Measurements from ENCODE around the gene MED27. TPM values are rescaled to one million over a fixed set of nuclear protein-coding genes. Genes with fewer than 3 reads are reported as not detected.

The MED27 gene
- total and polyA plus RNA-seq, 2 of the 13 experiments (the other 11 are each of a cell fraction or from before 2014, with no cell fraction given), result 16.9 to 19.0 TPM

DNA sequence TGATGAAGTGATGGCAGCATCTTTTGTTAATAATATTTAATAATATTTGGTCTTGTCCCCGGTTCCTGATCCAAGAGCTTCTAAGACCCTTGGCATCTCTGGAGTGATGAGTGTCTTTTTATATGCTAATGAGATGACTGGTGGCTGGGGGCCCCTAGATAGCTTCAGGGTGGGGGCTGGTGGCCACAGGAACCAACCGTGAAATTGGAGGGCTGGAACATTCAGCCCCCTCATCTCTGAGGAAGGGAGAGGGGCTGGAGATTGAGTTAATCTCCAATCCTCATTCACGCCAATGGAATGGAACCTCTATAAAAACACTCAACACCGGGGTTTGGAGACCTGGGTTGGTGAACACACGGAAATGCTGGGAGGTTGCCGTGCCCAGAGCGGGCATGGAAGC is 261.6 kb downstream of the MED27 start:
- no peaks in the 10 kb centered on the region for H3K79me2 ChIP-seq (ENCODE audit: insufficient read depth, low read length)
- no peak overlapping the region for H3K4me2 ChIP-seq (ENCODE audit: low read depth, low read length)
- no peak overlapping the region for H3K9ac ChIP-seq (ENCODE audit: insufficient read depth, low read depth, low read length)
- H4K20me1 ChIP-seq (ENCODE audit: insufficient read depth, low read length), result no peaks in the 10 kb centered on the region; the same call in 1 of the 2 replicates
- no peak overlapping the region for H3K27ac ChIP-seq (ENCODE audit: extremely low read length, insufficient read depth, low read length)
- WGBS (ENCODE audit: low lambda C conversion rate), result 12% methylated on average over 7 of the region's 7 CpGs
- FAIRE-seq (no peak), ATAC-seq (no peak), DNase-seq (ENCODE audit: low spot score) (no peak)
- H3K9me3 ChIP-seq (ENCODE audit: low read length), result no peaks in the 10 kb centered on the region
- BruUV-seq (replicated peaks), result no TSS peak
- H3K27me3 ChIP-seq (ENCODE audit: control insufficient read depth in 1 of 2, insufficient read depth in 2 of 2, low read length in 2 of 2), result peaks cover 6 to 39% of the 10 kb centered on the region in 2 experiments; a peak in 4 of 5 replicates
- H2AFZ ChIP-seq (ENCODE audit: low read length), result no peak overlapping the region
- H3K36me3 ChIP-seq (replicated peaks in 1 of 2; ENCODE audit: control insufficient read depth in 1 of 2, insufficient read depth in 2 of 2, low read length in 2 of 2), result no peaks in the 10 kb centered on the region
- no peaks in the 10 kb centered on the region for H3K4me1 ChIP-seq (ENCODE audit: insufficient read depth, low read length)
- CTCF ChIA-PET (ENCODE audit: low intra/inter-chr PET ratio, low total read pairs), result no interaction called here
- TF ChIP-seq YEATS4 (CRISPR knock-in tag; IDR thresholded peaks at IDR 0.05; ENCODE audit: borderline replicate concordance) (no peak), ZNF777 (CRISPR knock-in tag; IDR thresholded peaks at IDR 0.05) (no peak), ZFP41 (CRISPR knock-in tag; IDR thresholded peaks at IDR 0.05; ENCODE audit: borderline replicate concordance) (no peak)
- intact Hi-C loops (cut with micrococcal nuclease; ENCODE audit: unreplicated experiment) (no loop called here), in situ Hi-C loops (cut with HindIII; ENCODE audit: extremely low pct_ligation_motif_present, low pct_unique_long_range_greater_than_20kb) (no loop called here)
- H3K4me3 ChIP-seq (replicated peaks in 1 of 3; ENCODE audit: insufficient read depth in 1 of 3, low read depth in 2 of 3, low read length in 3 of 3), result no peak overlapping the region
- POLR2A ChIA-PET, result no interaction called here

DNA sequence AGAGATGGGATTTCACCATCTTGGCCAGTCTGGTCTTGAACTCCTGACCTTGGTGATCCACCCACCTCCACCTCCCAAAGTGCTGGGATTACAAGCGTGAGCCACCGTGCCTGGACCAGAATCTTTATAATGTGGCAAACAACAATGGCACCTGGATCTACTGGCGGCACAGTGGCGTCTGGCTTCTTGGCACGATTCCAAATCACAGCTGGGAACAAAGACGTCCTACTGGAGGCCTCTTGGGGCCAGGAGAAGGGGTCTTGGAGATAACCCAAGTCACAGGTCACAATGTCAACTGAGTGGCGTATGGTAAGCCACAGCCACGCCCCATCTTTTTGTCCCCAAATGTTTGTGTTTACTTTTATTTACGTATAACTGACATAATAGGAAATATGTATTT is 262.0 kb downstream of the MED27 start:
- Histone ChIP-seq H3K79me2 (ENCODE audit: insufficient read depth, low read length) (no peaks in the 10 kb centered on the region), H3K27me3 (ENCODE audit: control insufficient read depth in 1 of 2, insufficient read depth in 2 of 2, low read length in 2 of 2) (peaks cover 5 to 39% of the 10 kb centered on the region in 2 experiments; a peak in 4 of 5 replicates), H3K4me2 (ENCODE audit: low read depth, low read length) (no peak overlapping the region), H3K4me3 (replicated peaks in 1 of 3; ENCODE audit: insufficient read depth in 1 of 3, low read depth in 2 of 3, low read length in 3 of 3) (no peak overlapping the region), H3K9ac (ENCODE audit: insufficient read depth, low read depth, low read length) (no peak overlapping the region), H3K4me1 (ENCODE audit: insufficient read depth, low read length) (no peaks in the 10 kb centered on the region), H2AFZ (ENCODE audit: low read length) (no peak overlapping the region), H3K36me3 (replicated peaks in 1 of 2; ENCODE audit: control insufficient read depth in 1 of 2, insufficient read depth in 2 of 2, low read length in 2 of 2) (no peaks in the 10 kb centered on the region), H3K27ac (ENCODE audit: extremely low read length, insufficient read depth, low read length) (no peak overlapping the region), H3K9me3 (ENCODE audit: low read length) (no peaks in the 10 kb centered on the region), H4K20me1 (ENCODE audit: insufficient read depth, low read length) (no peaks in the 10 kb centered on the region; the same call in 1 of the 2 replicates)
- DNase-seq (ENCODE audit: low spot score) (no peak), FAIRE-seq (no peak), ATAC-seq (no peak)
- WGBS (ENCODE audit: low lambda C conversion rate), result 30% methylated on average over 9 of the region's 9 CpGs
- intact Hi-C loops (cut with micrococcal nuclease; ENCODE audit: unreplicated experiment), result no loop called here
- TF ChIP-seq, protein P1, sequence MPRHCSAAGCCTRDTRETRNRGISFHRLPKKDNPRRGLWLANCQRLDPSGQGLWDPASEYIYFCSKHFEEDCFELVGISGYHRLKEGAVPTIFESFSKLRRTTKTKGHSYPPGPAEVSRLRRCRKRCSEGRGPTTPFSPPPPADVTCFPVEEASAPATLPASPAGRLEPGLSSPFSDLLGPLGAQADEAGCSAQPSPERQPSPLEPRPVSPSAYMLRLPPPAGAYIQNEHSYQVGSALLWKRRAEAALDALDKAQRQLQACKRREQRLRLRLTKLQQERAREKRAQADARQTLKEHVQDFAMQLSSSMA (CRISPR knock-in tag; IDR thresholded peaks at IDR 0.05), result no peak
- TF ChIP-seq MYNN (CRISPR knock-in tag; IDR thresholded peaks at IDR 0.05; ENCODE audit: low read depth) (no peak), SUZ12 (IDR thresholded peaks at IDR 0.05; ENCODE audit: low read depth, low read length) (no peak), ZNF205 (CRISPR knock-in tag; IDR thresholded peaks at IDR 0.05) (no peak), MXD4 (CRISPR knock-in tag; IDR thresholded peaks at IDR 0.05) (no peak), GABPB1 (CRISPR knock-in tag; IDR thresholded peaks at IDR 0.05) (no peak), ZNF225 (CRISPR knock-in tag; IDR thresholded peaks at IDR 0.05) (no peak)
- TF ChIP-seq, protein P2, sequence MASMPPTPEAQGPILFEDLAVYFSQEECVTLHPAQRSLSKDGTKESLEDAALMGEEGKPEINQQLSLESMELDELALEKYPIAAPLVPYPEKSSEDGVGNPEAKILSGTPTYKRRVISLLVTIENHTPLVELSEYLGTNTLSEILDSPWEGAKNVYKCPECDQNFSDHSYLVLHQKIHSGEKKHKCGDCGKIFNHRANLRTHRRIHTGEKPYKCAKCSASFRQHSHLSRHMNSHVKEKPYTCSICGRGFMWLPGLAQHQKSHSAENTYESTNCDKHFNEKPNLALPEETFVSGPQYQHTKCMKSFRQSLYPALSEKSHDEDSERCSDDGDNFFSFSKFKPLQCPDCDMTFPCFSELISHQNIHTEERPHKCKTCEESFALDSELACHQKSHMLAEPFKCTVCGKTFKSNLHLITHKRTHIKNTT (CRISPR knock-in tag; IDR thresholded peaks at IDR 0.05), result no peak
- in situ Hi-C loops (cut with HindIII; ENCODE audit: extremely low pct_ligation_motif_present, low pct_unique_long_range_greater_than_20kb), result no loop called here
- BruUV-seq (replicated peaks), result no TSS peak
- ChIA-PET CTCF (ENCODE audit: low intra/inter-chr PET ratio, low total read pairs) (no interaction called here), POLR2A (no interaction called here)
